Peyer's patch (tissue), 4 donors: ENCODE measurements around the gene USP3.

Experiments
- CTCF ChIP-seq, 6 experiments: fragments of 450-650 bp in 4 of 6; fragments of 200-600 bp in 2 of 6; sonication (generic) in 1 of 6; IDR thresholded peaks; one replicate each; pipeline ENCODE4 v1.5.1; 2017 to 2019; ENCODE audit warnings: antibody characterized with exemption in 6 of 6, mild to moderate bottlenecking in 3 of 6, moderate library complexity in 1 of 6
- POLR2A ChIP-seq, 2 donors: fragments of 450-650 bp; IDR thresholded peaks; one replicate each; pipeline ENCODE4 v1.5.1; 2017; ENCODE audit warnings: antibody characterized with exemption in 2 of 2, mild to moderate bottlenecking in 2 of 2, moderate library complexity in 2 of 2

DNA sequence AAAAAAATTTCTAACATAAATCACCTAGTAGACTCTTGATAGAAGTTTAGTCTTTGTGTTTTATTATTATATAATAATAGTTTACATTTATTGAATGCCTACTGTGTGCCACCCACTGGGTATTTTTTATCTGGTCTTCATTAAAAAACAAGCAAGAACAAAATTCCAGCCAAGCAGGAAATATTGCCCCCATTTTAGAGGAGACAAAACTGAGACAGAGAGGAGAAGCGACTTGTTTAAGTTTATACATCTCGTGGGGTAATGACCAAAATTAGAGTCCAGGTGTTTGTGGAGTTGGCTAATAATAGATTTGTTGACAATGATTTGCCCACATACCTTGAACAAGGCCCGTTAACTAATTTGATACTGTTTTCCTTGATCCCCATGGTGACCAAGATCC, 59.7 kb downstream of the USP3 start:
- TF ChIP-seq CTCF (IDR thresholded peaks at IDR 0.05) (no peak), POLR2A (IDR thresholded peaks at IDR 0.05) (no peak)
